T-helper 2 cell treated with Interferon-gamma antibody and Interleukin-4, amounts not matched to agents 5 μg/mL and 100 μg/mL, for 36 hours (primary cell): ENCODE results near the gene LGALS4.
A peak's percentile ranks its signal among the peaks of the same experiment; 100 is the strongest.
"Not testable (repeated sequence)": the region's sequence is repeated elsewhere in the genome, so short reads cannot be mapped to it uniquely, and the experiment has no call there.

Experiments used
- DNase-seq: peaks from one replicate; pipeline ENCODE4 v3.0.0; 2021; ENCODE audit warnings: low spot score
- H3K27ac Mint-ChIP-seq: one replicate; pipeline ENCODE4 v1.8.0; 2021; ENCODE audit warnings: mild to moderate bottlenecking, mixed read lengths
- H3K27me3 Mint-ChIP-seq: one replicate; pipeline ENCODE4 v1.8.0; 2021; ENCODE audit warnings: low read depth, mixed read lengths
- H3K36me3 Mint-ChIP-seq: one replicate; pipeline ENCODE4 v1.8.0; 2021; ENCODE audit warnings: low read depth, mixed read lengths
- H3K4me1 Mint-ChIP-seq: one replicate; pipeline ENCODE4 v1.8.0; 2021; ENCODE audit warnings: low read depth, mixed read lengths
- H3K4me3 Mint-ChIP-seq: one replicate; pipeline ENCODE4 v1.8.0; 2022; ENCODE audit warnings: mild to moderate bottlenecking, moderate library complexity, mixed read lengths
- H3K9me3 Mint-ChIP-seq: one replicate; pipeline ENCODE4 v1.8.0; 2021; ENCODE audit warnings: mixed read lengths

Gene LGALS4

DNA sequence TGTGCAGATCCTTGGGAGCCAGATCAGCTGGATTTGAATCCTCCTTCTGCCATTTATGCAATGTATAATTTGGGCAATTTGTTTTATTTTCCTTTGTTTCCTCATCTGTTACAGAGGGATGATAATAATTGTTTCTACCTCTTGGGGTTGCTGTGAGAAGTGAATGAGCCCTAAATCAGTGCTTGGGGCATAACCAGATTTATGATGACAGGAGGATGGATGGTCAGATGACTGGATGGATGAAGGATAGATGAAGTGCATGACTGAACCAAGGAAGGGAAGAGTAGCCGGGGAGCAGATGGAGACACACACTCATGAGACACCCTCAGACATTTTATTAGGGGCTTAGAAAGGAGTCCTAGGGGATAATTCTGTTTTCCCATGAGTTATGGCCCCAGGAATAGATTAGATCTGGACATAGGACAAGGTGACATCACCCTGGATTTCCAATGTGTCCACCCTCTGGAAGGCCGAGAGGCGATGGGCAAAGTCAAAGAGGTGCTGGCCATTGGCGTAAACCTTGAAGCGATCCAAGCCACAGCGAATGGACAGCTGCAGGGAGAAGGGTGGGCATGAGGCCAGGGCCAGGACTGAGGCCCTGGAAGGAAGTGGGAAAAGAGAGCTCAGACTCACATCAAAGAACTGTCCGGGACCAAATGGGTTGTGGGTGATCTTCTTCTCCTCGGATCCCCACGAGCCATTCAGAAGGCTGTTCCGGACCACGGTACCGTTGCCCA, 11.2 kb downstream of the LGALS4 start:
- H3K9me3 Mint-ChIP-seq = no peaks in the 10 kb centered on the region
- DNase-seq = no peak
- H3K4me3 Mint-ChIP-seq = no peak overlapping the region
- no peaks in the 10 kb centered on the region for H3K36me3 Mint-ChIP-seq
- H3K4me1 Mint-ChIP-seq = peaks cover 5% of the 10 kb centered on the region
- no peak overlapping the region for H3K27ac Mint-ChIP-seq
- no peaks in the 10 kb centered on the region for H3K27me3 Mint-ChIP-seq

- H3K4me3 Mint-ChIP-seq = no peak overlapping the region
- no peaks in the 10 kb centered on the region for H3K36me3 Mint-ChIP-seq
- DNase-seq = no peak
- no peak overlapping the region for H3K27ac Mint-ChIP-seq
- H3K4me1 Mint-ChIP-seq = peaks cover 5% of the 10 kb centered on the region
- H3K9me3 Mint-ChIP-seq = no peaks in the 10 kb centered on the region
- no peaks in the 10 kb centered on the region for H3K27me3 Mint-ChIP-seq
Measured at GRCh38 chr19:38800577-38801347, 12.0 kb downstream of the LGALS4 start.

GRCh38 chr19:38799104-38799503, 13.6 kb downstream of the LGALS4 start:
- no peak for DNase-seq
- H3K9me3 Mint-ChIP-seq = no peaks in the 10 kb centered on the region
- H3K4me1 Mint-ChIP-seq = no peaks in the 10 kb centered on the region
- H3K27me3 Mint-ChIP-seq = peaks cover 7% of the 10 kb centered on the region
- H3K27ac Mint-ChIP-seq = no peak overlapping the region
- H3K4me3 Mint-ChIP-seq = no peak overlapping the region
- no peaks in the 10 kb centered on the region for H3K36me3 Mint-ChIP-seq

GRCh38 chr19:38797781-38798180, 15.0 kb downstream of the LGALS4 start:
- H3K27ac Mint-ChIP-seq, H3K36me3 Mint-ChIP-seq, DNase-seq, H3K9me3 Mint-ChIP-seq, H3K4me3 Mint-ChIP-seq, H3K27me3 Mint-ChIP-seq, H3K4me1 Mint-ChIP-seq: not testable (repeated sequence)

DNA sequence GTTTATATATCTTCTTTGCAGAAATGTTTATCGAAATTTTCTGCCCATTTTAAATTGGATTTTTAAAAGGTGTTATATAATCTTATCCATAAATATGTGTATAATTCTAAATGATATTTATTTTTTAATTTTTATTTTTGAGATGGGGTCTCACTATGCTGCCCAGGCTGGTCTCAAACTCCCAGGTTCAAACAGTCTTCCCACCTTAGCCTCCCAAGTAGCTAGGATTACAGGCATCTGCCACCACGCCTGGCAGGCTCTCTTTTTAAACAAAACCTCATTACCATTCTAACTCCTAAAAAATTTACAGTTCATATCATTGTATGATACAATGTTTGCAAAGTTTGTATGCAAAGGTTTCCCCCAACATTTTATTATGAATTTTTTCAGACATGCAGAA, 16.6 kb downstream of the LGALS4 start:
- Mint-ChIP-seq H3K27ac (no peak overlapping the region), H3K4me1 (peaks cover 3% of the 10 kb centered on the region), H3K27me3 (peaks cover 9% of the 10 kb centered on the region), H3K9me3 (no peaks in the 10 kb centered on the region), H3K4me3 (no peak overlapping the region), H3K36me3 (no peaks in the 10 kb centered on the region)
- DNase-seq = no peak

DNA sequence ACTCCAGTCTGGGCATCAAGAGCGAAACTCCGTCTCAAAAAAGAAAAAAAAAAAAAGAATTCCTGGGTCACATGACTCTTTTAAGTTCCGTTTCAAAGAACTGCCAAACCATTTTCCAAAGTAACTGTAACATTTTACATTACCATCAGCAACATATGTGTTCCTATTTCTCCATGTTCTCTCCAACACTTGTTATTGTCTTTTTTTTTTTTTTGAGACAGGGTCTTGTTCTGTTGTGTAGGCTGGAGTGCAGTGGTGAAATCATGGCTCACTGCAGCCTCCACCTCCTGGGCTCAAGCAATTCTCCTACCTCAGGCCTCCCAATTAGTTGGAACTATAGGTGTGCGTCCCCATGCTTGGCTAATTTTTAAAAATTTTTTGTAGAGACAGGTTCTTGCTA, 17.2 kb downstream of the LGALS4 start:
- Mint-ChIP-seq H3K9me3 (no peaks in the 10 kb centered on the region), H3K36me3 (no peaks in the 10 kb centered on the region), H3K4me3 (no peak overlapping the region), H3K4me1 (peaks cover 3% of the 10 kb centered on the region), H3K27ac (no peak overlapping the region), H3K27me3 (peaks cover 9% of the 10 kb centered on the region)
- no peak for DNase-seq

DNA sequence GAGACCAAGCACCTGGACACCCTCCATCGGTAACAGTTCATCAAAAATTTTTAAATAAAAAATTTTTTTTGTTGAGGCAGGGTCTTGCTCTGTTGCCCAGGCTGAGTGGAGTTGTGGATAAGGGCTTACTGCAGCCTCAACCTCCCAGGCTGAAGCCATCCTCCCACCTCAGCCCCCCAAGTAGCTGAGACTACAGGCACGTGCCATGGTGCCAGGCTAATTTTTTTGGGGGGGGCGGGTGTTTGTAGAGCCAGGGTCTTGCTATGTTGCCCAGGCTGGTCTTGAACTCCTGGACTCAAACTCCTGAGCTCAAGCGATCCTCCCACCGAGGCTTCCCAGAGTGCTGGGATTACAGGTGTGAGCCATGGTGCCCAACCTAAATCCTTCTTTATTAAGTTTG, 19.1 kb downstream of the LGALS4 start:
- Mint-ChIP-seq H3K27me3 (peaks cover 9% of the 10 kb centered on the region), H3K4me3 (no peak overlapping the region), H3K27ac (no peak overlapping the region), H3K4me1 (peaks cover 3% of the 10 kb centered on the region), H3K9me3 (no peaks in the 10 kb centered on the region), H3K36me3 (no peaks in the 10 kb centered on the region)
- DNase-seq = no peak

DNA sequence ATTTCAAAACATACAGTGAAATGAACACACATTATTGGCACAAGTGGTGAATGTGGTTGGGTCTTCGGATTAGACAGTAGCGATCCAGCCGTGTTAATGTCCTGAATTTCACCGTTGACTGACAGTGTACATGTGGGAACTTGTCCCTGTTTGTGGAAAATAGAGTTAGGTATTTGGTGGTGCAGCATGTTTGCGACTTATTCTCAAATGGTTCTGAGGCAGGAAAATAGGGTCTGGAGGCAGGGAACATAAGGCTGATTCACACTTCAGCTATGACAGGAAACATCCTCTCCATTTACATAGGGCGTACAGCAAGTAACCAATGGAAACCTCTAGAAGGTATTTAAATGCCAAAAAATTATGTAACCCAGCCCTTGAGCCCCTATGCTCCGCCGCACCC, 19.6 kb downstream of the LGALS4 start:
- H3K36me3 Mint-ChIP-seq = no peaks in the 10 kb centered on the region
- H3K4me3 Mint-ChIP-seq = peak overlapping the region; percentile 27
- no peaks in the 10 kb centered on the region for H3K9me3 Mint-ChIP-seq
- H3K27me3 Mint-ChIP-seq = peaks cover 9% of the 10 kb centered on the region
- peaks cover 3% of the 10 kb centered on the region for H3K4me1 Mint-ChIP-seq
- H3K27ac Mint-ChIP-seq = no peak overlapping the region
- no peak for DNase-seq

GRCh38 chr19:38792250-38793111, 20.3 kb downstream of the LGALS4 start:
- no peak for DNase-seq

GRCh38 chr19:38791451-38792064, 21.2 kb downstream of the LGALS4 start:
- not testable (repeated sequence) for H3K9me3 Mint-ChIP-seq, H3K27ac Mint-ChIP-seq, H3K27me3 Mint-ChIP-seq, DNase-seq, H3K36me3 Mint-ChIP-seq, H3K4me3 Mint-ChIP-seq, H3K4me1 Mint-ChIP-seq

More at GRCh38 chr19:38792250-38793111, 20.3 kb downstream of the LGALS4 start:
- H3K27me3 Mint-ChIP-seq = peaks cover 9% of the 10 kb centered on the region
- H3K27ac Mint-ChIP-seq = no peak overlapping the region
- H3K4me1 Mint-ChIP-seq = peaks cover 3% of the 10 kb centered on the region
- H3K36me3 Mint-ChIP-seq = no peaks in the 10 kb centered on the region
- H3K9me3 Mint-ChIP-seq = no peaks in the 10 kb centered on the region
- no peak overlapping the region for H3K4me3 Mint-ChIP-seq

DNA sequence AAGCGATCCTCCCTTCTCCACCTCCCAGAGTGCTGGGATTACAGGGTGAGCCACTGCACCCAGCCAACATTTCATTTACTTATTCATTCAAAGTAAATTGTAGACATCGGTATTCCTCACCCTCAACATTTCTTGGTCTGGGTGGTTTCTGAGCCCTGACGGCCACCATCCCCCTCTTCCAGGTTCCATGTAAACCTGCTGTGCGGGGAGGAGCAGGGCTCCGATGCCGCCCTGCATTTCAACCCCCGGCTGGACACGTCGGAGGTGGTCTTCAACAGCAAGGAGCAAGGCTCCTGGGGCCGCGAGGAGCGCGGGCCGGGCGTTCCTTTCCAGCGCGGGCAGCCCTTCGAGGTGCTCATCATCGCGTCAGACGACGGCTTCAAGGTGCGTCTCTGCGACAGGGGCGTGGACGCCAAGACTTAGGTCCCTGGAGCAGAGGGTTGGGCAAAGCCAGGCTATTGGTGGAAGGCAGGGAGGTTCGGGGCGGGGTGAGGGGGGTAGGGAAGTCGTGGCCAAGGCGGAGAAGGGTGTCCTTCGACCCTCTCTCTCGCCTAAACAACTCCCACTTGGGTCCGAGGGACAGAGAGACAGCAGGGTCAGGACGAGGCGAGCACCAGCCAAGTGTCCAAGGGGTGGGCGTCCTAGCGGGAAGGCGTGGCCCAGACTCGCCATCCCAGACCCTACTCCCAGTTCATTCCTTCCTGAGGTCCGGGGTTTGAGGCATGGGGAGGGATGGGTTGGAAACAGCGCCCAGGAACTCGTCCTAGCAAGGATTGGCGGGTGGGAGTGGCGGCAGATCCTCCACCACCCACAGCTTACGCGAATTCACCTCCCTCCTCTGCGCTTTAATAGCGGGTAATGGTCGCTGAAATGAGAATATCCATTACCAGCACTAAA, 22.0 kb downstream of the LGALS4 start:
- H3K4me3 Mint-ChIP-seq, DNase-seq, H3K4me1 Mint-ChIP-seq, H3K27ac Mint-ChIP-seq, H3K9me3 Mint-ChIP-seq, H3K27me3 Mint-ChIP-seq, H3K36me3 Mint-ChIP-seq: not testable (repeated sequence)

GRCh38 chr19:38788478-38789243, 24.1 kb downstream of the LGALS4 start, which contains the start of gene LGALS7B:
LGALS7B (plus strand) TSS chr19:38789200; CDS start chr19:38789227, 27 bp downstream.
- Mint-ChIP-seq H3K9me3 (no peaks in the 10 kb centered on the region), H3K36me3 (no peaks in the 10 kb centered on the region), H3K4me1 (peaks cover 3% of the 10 kb centered on the region), H3K4me3 (no peak within 1 kb of the TSS), H3K27ac (no peak within 1 kb of the TSS), H3K27me3 (no peaks in the 10 kb centered on the region)
- DNase-seq = no peak
